Tibial artery (tissue), 4 donors: Measurements from ENCODE around the gene KCNT1.

Experiments used
- DNase-seq, 2 donors: peaks; one replicate each; pipeline ENCODE4 v3.0.0-alpha.2; 2019
- H3K27ac ChIP-seq, 2 donors: fragments of 200-600 bp; sonication (generic) in 1 of 2; 1 replicate in 1 of 2; 2 replicates in 1 of 2; pipeline ENCODE4 v1.5.1; 2018 to 2019; ENCODE audit warnings: mild to moderate bottlenecking in 1 of 2
- H3K27me3 ChIP-seq, 2 donors: fragments of 200-600 bp; sonication (generic) in 1 of 2; one replicate each; pipeline versions ENCODE4 v1.5.1 to v1.6.0; 2016 to 2019
- H3K36me3 ChIP-seq, 3 donors: fragments of 200-600 bp; sonication (generic) in 2 of 3; one replicate each; pipeline ENCODE4 v1.5.1; 2016 to 2019; ENCODE audit warnings: mild to moderate bottlenecking in 2 of 3
- H3K4me1 ChIP-seq, 4 donors: fragments of 200-600 bp; sonication (generic) in 2 of 4; 1 replicate in 3 of 4; 2 replicates in 1 of 4; pipeline ENCODE4 v1.5.1; 2016 to 2019
- H3K4me3 ChIP-seq, 2 donors: fragments of 200-600 bp; sonication (generic) in 1 of 2; 1 replicate in 1 of 2; 2 replicates in 1 of 2; pipeline ENCODE4 v1.5.1; 2018 to 2019; ENCODE audit warnings: mild to moderate bottlenecking in 2 of 2
- H3K9me3 ChIP-seq, 3 donors: fragments of 200-600 bp; sonication (generic) in 1 of 3; one replicate each; pipeline ENCODE4 v1.5.1; 2016 to 2019
- intact Hi-C: fragments of 100-400 bp; cut with DNase I; formaldehyde crosslinking; loops from one replicate; pipeline ENCODE4 v1.15.0; 2023; ENCODE audit warnings: low total_unique reads
- TF ChIP-seq, protein P1 (sequence below), 2 experiments: fragments of 200-600 bp in 1 of 2; fragments of 450-650 bp in 1 of 2; IDR thresholded peaks; one replicate each; pipeline ENCODE4 v1.5.1; 2017 to 2019; ENCODE audit warnings: antibody characterized with exemption in 2 of 2, mild to moderate bottlenecking in 1 of 2, moderate library complexity in 1 of 2

Gene KCNT1

DNA sequence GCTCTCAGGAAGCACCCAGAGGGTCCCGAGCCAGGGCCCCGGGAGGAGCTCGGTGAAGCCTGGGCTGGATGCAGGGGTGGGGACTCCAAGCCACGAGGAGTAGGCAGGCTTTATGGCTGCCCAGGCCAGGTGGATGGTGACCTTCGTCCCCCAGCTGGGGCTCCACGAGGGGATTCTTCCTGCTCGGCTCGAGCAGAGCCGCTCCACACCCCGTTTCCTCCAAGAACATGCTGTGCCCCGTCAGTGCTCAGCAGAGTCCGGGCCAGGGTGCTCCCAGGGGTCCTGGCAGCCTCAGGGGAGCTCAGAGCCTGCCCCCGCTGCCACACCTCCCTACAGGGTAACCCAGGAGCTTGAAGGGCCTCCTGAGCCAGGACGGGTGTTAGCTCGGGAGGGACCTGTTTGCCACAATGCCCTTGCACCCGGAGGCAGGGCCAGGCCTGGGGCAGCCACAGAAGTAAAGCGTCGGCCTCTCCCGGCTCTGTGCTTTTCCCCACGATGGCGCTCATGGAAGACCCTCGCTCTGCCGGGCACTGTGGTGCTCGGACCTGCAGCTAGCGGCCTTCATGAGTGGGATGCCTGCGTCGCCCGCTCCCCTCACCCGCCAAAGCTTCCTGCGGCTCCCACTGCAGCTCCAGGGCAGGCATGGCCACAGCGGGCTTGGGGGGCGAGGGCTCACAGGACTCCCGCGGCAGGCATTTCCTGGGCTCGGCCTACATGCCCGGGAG is 86.8 kb downstream of the KCNT1 start:
- Histone ChIP-seq H3K36me3 (no peaks in the 10 kb centered on the region), H3K4me3 (no peak overlapping the region), H3K9me3 (no peaks in the 10 kb centered on the region), H3K27me3 (peaks cover 0 to 31% of the 10 kb centered on the region in 2 donors), H3K4me1 (no peaks in the 10 kb centered on the region), H3K27ac (no peak overlapping the region)
- no peak for DNase-seq
- intact Hi-C loops, result no loop called here
- TF ChIP-seq, protein P1, sequence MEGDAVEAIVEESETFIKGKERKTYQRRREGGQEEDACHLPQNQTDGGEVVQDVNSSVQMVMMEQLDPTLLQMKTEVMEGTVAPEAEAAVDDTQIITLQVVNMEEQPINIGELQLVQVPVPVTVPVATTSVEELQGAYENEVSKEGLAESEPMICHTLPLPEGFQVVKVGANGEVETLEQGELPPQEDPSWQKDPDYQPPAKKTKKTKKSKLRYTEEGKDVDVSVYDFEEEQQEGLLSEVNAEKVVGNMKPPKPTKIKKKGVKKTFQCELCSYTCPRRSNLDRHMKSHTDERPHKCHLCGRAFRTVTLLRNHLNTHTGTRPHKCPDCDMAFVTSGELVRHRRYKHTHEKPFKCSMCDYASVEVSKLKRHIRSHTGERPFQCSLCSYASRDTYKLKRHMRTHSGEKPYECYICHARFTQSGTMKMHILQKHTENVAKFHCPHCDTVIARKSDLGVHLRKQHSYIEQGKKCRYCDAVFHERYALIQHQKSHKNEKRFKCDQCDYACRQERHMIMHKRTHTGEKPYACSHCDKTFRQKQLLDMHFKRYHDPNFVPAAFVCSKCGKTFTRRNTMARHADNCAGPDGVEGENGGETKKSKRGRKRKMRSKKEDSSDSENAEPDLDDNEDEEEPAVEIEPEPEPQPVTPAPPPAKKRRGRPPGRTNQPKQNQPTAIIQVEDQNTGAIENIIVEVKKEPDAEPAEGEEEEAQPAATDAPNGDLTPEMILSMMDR (IDR thresholded peaks at IDR 0.05), result no peak

DNA sequence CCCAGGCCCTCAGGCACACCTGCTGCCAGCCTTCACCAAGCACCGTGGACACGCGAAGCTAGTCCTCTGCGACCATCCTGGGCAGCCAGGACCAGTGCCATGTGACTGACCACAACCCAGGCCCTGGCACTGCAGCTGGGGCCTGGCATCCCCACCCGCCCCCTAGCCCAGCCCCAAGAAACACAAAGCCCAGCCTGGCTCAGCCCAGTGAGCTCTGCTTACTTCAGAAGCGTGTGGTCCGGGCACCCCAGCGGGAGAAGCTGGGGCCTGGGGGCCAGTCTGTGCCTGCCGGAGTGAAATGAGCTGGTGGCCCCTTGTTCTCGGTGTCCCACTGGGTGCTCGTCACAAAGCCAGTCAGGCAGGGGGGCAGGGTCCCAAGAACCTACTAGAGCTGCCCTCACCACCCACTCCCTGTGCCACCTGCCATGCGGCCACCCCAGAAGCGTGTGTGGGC is 87.9 kb downstream of the KCNT1 start:
- DNase-seq, result no peak
- H3K4me3 ChIP-seq, result no peak overlapping the region

DNA sequence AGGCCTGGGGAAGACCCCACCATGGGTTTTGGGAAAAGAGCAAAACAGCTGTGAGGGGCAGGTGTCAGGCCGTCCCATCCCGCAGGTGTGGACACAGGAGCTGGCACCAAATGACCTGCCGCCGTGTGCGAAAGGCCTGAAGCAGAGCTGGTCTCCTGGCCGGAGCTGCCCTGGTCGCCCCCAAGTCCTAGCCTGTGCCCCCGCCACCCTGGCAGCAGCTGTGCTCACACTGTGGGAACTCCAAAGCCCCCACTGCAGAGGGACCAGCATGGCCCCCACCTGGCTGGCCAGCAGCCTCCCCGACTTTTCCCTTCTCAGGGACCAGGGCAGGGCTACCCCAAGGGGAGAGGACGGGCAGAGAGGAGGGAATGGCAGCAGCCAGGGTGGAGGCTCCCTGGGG is 88.4 kb downstream of the KCNT1 start:
- Histone ChIP-seq H3K36me3 (no peaks in the 10 kb centered on the region), H3K4me1 (no peaks in the 10 kb centered on the region), H3K9me3 (no peaks in the 10 kb centered on the region), H3K4me3 (no peak overlapping the region), H3K27me3 (peaks cover 0 to 25% of the 10 kb centered on the region in 2 donors), H3K27ac (no peak overlapping the region)
- DNase-seq, result no peak
- TF ChIP-seq, protein P1 (IDR thresholded peaks at IDR 0.05), result no peak
- intact Hi-C loops, result no loop called here

More for the DNA sequence above, 87.9 kb downstream of the KCNT1 start:
- H3K36me3 ChIP-seq, result no peaks in the 10 kb centered on the region
- no peaks in the 10 kb centered on the region for H3K4me1 ChIP-seq
- TF ChIP-seq, protein P1 (IDR thresholded peaks at IDR 0.05), result no peak
- no peaks in the 10 kb centered on the region for H3K9me3 ChIP-seq
- intact Hi-C loops, result no loop called here
- H3K27me3 ChIP-seq, result peaks cover 0 to 30% of the 10 kb centered on the region in 2 donors
- H3K27ac ChIP-seq, result no peak overlapping the region

DNA sequence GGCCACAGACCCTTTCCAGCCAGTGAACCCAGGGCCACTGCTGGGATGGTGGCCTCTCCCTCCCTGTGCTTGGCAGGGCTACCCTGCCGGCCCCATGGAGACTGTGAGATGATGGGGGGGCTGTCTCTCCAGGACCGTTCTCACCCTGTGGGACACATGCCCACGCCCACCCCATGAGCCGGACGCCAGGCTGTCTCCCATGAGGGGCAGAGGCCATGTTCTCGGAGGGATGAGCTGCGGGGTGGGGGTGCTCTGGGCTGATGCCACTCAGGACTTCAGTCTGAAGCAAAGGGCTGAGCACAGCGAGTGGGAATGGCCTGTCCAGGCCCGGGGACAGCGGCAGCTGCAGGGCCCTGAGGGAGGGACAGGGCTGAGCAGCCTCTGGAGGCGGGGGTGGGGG is 88.9 kb downstream of the KCNT1 start:
- no peak overlapping the region for H3K27ac ChIP-seq
- intact Hi-C loops, result no loop called here
- no peaks in the 10 kb centered on the region for H3K9me3 ChIP-seq
- peaks cover 0 to 22% of the 10 kb centered on the region in 2 donors for H3K27me3 ChIP-seq
- no peaks in the 10 kb centered on the region for H3K4me1 ChIP-seq
- H3K36me3 ChIP-seq, result no peaks in the 10 kb centered on the region
- H3K4me3 ChIP-seq, result no peak overlapping the region
- TF ChIP-seq, protein P1 (IDR thresholded peaks at IDR 0.05), result no peak
- DNase-seq, result no peak

DNA sequence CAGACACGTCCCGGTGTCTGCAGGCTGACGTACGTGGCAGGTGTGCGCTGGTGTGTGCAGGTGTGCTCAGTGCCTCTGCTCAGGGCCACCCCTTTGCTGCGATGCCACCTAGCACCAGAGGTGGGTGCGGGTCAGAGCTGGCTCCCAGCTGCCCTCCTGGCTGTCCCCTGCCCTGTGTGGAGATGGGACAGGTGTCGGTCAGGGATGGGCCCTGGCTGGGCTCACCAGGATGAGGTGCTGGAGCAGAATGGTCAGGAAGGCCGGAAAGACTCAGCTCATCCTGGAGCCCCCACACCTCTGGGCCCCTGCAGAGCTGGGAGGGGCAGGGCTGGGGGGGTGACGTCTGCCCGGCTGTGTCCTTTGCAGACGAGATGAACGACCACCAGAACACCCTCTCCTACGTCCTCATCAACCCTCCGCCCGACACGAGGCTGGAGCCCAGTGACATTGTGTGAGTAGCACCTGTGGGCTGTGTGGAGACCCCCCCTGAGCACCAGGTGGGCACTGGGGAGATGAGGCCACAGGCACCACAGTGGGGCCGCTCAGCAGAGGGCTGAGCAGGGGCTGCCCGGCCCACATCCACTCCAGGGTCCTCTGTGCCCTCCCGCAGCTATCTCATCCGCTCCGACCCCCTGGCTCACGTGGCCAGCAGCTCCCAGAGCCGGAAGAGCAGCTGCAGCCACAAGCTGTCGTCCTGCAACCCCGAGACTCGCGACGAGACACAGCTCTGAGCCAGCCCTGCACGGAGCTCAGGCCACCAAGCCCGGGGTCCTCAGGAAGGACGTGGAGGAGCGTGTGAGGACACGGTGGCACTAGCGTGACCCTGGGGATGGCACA is 89.7 kb downstream of the KCNT1 start:
- Histone ChIP-seq H3K36me3 (no peaks in the 10 kb centered on the region), H3K27ac (no peak overlapping the region), H3K9me3 (no peaks in the 10 kb centered on the region), H3K4me1 (peaks cover 0 to 1% (median 0%) of the 10 kb centered on the region in 4 donors), H3K27me3 (peaks cover 0 to 16% of the 10 kb centered on the region in 2 donors), H3K4me3 (no peak overlapping the region)
- DNase-seq, result no peak
- intact Hi-C loops, result no loop called here
- TF ChIP-seq, protein P1 (IDR thresholded peaks at IDR 0.05), result no peak
